Loucy (cell line): ENCODE results near the gene IQGAP3.

Experiments
- CTCF ChIP-seq: fragments of 200-600 bp; sonication (generic); conservative IDR thresholded peaks from 2 replicates; pipeline ENCODE4 v1.5.1; 2014; ENCODE audit warnings: mild to moderate bottlenecking, antibody characterized with exemption, low read length
- EZH2phosphoT487 ChIP-seq: fragments of 200-600 bp; IDR thresholded peaks from 2 replicates; pipeline ENCODE4 v1.6.1; 2018; ENCODE audit warnings: antibody characterized with exemption, mild to moderate bottlenecking, moderate library complexity, borderline replicate concordance

- TF ChIP-seq CTCF = no peak
- TF ChIP-seq EZH2phosphoT487 = no peak
These were observed 11.7 kb downstream of the IQGAP3 start for GRCh38 chr1:156560585-156561163.
